ENCODE results near the gene PAX2.

The PAX2 gene

GRCh38 chr10:100864036-100864885 lies 118.9 kb downstream of the PAX2 start:
- no peak for DNase-seq

- no peak for DNase-seq
Observed at GRCh38 chr10:100864978-100865377, 119.6 kb downstream of the PAX2 start.

DNA sequence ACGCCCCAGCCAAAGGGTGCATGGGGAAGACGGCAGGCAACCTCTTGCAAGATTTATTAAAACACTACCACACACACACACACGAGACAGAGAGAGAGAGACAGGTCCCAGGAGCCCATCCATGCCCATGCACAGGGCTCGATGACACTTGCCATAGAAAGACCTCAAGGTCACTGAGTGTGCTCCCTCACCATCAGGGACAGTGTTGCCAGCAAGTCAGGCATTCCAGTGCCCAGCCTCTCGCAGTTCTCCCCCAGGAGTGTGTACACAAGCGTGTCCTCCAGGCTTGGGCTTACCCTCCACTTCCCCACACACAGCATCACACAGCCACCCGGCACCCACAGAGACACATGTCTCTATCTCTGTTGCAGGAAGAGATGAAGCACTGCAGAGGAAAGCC lies 120.6 kb downstream of the PAX2 start:
- DNase-seq = no peak

GRCh38 chr10:100866575-100867098 lies 121.3 kb downstream of the PAX2 start:
- no peak for DNase-seq

DNA sequence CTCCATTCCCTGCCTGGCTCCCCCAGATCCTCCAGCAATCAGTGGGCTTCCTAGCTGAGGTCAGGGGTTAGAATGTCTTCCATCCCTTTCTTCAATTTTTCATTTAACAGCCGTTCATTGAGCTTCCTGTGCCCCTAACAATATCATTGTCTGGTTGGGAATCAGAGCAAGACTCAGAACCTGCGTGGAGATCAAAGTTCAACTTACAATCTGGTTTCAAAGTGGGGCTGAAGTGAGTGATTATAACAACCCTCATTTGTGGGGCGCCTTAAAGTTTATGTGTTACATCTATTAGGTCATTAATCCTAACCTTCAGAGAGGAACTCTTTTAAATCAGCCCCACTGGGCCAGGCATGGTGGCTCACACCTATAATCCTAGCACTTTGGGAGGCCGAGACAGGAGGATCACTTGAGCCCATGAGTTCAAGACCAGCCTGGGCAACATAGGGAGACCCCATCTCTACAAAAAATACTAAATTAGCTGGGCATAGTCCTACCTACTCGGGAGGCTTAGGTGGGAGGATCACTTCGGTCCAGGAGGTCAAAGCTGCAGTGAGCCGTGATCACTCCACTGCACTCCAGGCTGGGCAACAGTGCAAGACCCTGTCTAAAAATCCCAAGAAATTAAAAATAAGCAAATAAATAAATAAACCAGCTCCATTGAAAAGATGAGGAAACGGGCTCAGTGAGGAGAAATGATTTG lies 122.0 kb downstream of the PAX2 start:
- DNase-seq = no peak

GRCh38 chr10:100868382-100868781 lies 123.0 kb downstream of the PAX2 start:
- no peak for DNase-seq

- DNase-seq = no peak
Observed at GRCh38 chr10:100869399-100869798, 124.0 kb downstream of the PAX2 start.

GRCh38 chr10:100872034-100872791 lies 126.8 kb downstream of the PAX2 start:
- DNase-seq = peak; percentile 34

GRCh38 chr10:100873146-100873826 lies 127.9 kb downstream of the PAX2 start:
- DNase-seq = no peak

- DNase-seq = no peak
Observed at GRCh38 chr10:100873827-100874326, 128.5 kb downstream of the PAX2 start.

- no peak for DNase-seq
Observed at GRCh38 chr10:100874702-100875483, 129.5 kb downstream of the PAX2 start.

DNA sequence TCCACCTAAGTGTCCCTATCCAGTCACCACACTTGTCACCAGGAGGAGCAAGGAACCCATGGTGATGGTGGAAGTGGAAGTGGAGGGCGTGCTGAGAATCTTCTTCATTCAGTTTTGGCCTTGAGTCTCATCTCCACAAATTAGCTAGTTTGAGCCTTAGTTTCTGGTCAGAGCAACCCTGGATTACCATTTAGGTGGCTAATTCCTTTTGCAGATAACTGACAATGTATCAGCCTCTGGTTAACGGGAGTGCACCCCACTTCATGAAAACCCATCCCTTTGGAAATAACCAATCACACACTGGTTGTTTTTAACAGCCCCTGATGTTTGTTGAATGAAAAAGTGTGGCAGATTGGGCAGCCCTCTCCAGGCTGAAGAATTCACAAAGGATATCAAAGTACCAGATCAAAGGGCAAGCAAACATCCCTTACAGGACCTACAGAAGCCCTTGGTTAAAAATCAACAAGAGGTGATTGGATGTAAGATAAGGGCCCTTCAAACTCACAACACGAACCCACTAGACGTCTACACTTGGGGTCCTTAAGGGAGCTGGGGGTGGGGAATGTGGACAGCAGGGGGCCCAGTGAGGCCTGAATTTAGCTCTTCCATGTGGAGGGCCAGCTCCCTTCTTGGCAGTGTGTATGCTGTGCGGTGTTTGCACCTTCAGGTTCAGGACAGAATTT lies 130.2 kb downstream of the PAX2 start:
- DNase-seq = no peak

DNA sequence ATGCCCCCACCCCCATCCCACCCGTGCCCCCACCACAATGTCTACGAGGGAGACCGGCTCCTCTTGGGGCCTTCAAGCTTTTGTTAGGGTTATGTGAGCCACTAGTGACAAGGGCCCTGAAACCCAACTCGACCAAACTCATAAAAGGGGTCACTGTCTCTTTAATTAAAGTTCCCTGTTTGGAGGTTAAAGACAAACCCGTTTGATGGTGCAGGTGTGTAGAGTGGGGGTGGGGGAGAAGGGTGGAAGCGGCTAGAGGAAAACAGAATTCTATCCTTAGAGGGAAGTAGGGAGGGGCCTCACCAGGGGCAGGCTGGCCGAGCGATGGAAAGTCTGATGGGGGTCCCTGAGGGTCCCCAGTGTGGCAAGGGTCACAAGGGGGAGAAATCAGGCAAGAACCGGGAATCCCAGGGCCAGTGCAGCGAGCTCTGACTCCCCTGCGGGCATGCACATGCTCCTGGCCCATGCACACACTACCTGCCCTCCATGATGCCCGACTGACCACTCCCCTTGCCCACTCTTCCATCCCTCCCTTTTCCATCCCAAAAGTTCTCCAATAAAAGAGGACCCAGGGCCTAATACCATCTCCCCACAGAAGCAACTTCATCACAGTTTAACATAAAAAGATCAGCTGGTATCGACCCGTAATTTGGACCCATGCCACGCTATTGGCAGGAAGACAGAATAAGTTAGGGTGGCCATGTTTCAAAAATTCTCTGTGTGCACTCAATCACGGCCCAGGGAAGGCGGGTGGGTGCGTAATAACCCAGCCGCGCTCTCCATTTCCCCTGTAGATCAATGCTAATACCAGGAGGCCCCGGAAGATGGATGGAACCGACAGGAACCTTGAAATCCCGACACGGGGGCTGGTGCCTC lies 131.4 kb downstream of the PAX2 start:
- DNase-seq = no peak

- DNase-seq = no peak
Observed at GRCh38 chr10:100877461-100877850, 132.1 kb downstream of the PAX2 start.

DNA sequence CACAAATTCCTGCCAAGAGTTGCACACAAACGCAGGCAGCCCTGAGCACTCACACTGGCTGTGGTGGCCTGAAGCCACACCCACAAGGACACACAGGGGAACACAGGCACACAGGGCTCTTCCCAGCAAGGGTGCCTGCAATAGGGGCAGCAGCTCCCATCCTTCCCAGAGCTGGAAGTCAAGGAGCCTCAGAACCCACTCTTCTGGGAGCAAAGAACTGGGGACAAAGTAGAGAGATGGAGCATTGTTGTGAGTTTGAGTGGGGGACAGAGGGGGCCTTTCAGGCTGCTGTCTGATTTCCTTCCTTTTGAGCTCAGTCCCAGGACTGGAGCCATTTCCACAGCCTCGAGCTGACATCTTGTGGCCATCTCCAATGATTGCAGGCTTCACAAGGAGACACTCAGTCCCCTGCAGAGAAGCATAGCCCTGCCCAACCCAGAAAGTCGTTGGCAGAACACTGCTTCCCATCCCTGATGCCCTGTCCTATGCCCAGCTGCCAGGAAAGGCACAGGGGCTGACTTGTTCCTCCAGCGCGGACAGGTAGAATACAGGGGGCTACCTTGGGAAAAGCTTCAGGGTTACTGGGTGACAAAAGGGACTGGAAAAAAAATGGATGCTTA lies 133.0 kb downstream of the PAX2 start:
- no peak for DNase-seq

Data from T-helper 9 cell (primary cell).